SK-N-MC (cell line): ENCODE measurements around the gene SDK2.

ENCODE experiments used
- EZH2 ChIP-seq: fragments of 200-600 bp; sonication (generic); IDR thresholded peaks from one replicate; pipeline ENCODE4 v1.6.1; 2017; ENCODE audit warnings: antibody characterized with exemption
- POLR2AphosphoS5 ChIP-seq: IDR thresholded peaks from 2 replicates; pipeline ENCODE4 v1.6.1; 2012; ENCODE audit warnings: mild to moderate bottlenecking, low read depth, low read length, borderline replicate concordance

GRCh38 chr17:73335591-73336407 lies 308.4 kb downstream of the SDK2 start:
- TF ChIP-seq POLR2AphosphoS5 = no peak
- no peak for TF ChIP-seq EZH2
